HG03095 (cell line): ENCODE measurements around the gene EYA2.
"Not testable (repeated sequence)": the region's sequence is repeated elsewhere in the genome, so short reads cannot be mapped to it uniquely, and the experiment has no call there.

Source experiments
- ATAC-seq: cut with Tn5 transposase; IDR thresholded peaks from one replicate; pipeline ENCODE4 v1.9.1; 2021; ENCODE audit warnings: moderate library complexity; ENCODE audit not compliant: unreplicated experiment

The EYA2 gene

DNA sequence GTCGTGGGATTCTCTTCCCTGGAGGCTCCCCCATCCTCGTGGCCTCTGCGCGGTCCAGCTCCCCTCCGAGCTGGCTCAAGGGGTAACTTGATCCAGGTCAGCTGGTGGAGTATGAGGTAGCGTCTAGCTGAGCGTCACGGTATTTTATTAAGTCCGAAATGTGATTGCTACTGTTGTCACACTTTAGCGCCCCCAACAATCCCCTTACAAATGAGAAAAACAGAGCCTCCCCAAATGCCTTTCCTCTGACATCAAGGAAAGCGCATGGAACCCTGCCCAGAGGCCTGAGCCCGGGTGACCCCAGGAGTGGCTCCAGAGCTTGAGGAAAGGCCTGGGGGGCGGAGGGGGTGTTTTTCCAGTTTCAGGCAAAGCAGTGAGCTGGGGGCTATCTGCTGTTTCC lies 269.5 kb downstream of the EYA2 start:
- no peak for ATAC-seq

DNA sequence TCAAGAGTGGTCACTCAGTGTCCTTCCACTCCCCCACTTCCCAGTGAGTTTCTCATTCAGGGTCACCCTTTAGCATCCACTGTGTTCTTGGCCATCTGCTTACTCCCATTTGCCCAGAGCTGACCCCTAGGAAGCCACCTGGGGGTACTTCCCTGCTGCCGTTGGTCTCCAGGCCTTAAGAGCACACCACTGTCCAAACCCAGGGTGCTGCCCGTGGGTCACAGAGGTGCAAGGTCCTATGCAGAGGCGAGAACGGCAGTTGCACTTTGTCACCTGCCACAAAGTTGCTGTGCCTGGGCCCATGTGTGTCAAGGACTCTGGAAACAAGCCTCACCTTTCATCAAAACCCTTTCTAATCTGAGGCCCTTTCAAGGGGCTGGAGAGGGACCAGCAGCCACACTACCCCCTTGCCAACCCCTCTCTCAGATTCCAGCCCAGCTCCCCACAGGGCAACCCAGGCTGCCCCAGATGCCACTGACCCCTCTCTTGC lies 270.8 kb downstream of the EYA2 start:
- no peak for ATAC-seq

- ATAC-seq = no peak
These were observed 273.2 kb downstream of the EYA2 start for GRCh38 chr20:47167846-47168245.

DNA sequence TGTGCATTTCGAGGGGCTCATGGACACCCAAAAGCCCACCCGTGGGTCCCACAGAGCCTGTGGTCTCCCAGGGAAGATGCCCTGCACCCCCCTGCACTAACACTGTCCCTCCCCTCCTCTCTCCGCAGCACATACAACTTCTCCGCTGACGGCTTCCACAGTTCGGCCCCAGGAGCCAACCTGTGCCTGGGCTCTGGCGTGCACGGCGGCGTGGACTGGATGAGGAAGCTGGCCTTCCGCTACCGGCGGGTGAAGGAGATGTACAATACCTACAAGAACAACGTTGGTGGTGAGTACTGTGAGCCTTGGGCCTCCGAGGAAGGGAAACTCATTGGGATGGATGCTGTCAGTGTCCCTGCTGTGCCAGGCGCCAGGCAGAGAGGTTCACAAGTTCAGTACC lies 277.9 kb downstream of the EYA2 start:
- ATAC-seq = no peak

- no peak for ATAC-seq
These were observed 279.1 kb downstream of the EYA2 start for GRCh38 chr20:47173596-47174216.

DNA sequence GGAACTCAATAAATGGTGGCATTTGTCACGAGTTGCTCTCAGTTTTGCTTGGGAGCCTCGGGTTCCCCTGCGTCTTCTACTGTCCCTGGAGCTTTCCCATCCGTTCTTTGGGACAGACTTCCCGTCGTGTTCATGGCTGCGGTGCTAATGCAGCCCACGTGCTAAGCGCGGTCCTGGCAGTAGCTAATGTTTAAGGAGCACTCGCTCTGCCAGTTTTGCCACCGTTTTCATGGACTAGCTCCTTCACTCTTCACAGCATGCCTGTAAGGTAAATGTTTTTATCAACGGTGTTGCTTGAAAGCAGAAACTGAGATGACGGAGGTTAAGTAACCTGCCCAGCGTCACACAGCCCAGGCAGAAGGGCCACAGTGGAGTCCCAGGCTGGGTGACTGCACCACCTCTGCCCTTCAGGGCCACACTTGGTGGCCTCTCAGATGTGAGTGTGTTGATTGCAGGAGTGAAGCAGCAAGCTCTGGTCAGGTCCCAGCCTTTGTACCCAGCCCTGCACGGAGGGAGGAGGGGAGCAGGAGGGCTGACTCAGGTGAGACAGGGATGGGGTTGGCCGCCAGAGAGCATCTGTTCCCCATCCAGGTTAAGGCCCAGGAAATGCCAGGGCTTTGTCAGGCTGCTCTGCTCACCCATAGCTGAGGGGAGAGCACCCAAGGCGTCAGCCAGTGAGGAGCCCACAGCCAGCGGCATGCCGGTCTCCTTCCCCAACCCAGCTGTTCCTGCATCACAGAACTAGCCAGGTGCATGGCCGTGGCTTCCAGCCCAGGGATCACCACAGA lies 280.0 kb downstream of the EYA2 start:
- ATAC-seq = no peak

DNA sequence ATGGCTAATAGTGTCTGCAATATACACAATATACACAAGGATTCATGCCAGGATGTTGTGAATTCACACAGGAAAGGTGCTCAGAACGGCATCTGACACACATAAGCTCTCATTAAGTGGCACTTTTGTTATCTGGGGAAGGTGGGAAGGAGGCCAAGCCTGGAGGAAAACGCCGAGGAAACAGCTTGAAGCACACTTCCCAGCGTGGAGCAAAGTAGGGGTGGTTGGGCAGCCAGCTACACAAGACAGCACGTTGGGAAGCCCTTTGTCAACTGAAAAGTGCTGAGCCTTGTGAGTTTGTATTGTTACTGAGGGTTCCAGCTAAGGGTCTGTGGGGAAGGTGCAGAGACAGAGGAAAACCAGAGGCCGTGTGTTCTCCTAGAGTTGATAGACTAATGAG lies 280.9 kb downstream of the EYA2 start:
- ATAC-seq = no peak

GRCh38 chr20:47176217-47176616 lies 281.6 kb downstream of the EYA2 start:
- not testable (repeated sequence) for ATAC-seq

GRCh38 chr20:47178277-47178676 lies 283.6 kb downstream of the EYA2 start:
- ATAC-seq = no peak

DNA sequence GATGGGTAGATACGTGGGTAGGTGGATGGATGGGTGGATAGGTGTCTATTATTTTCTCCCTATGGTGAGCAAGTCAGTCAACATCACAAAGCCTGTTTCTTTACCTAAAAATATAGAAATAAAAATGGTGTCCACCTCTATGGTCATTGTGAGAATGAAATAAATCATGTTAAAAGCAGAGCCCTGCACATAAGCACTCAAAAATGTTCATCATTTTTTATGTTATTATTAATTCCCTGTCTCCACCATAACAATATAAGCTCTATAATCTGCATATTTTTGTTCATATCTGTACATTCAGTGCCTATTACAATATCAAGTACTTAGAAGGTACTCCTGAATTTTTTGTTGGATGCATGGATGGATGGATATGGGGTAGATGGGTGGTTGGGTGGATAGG lies 284.2 kb downstream of the EYA2 start:
- ATAC-seq = no peak

- no peak for ATAC-seq
These were observed 284.6 kb downstream of the EYA2 start for GRCh38 chr20:47179267-47179666.

DNA sequence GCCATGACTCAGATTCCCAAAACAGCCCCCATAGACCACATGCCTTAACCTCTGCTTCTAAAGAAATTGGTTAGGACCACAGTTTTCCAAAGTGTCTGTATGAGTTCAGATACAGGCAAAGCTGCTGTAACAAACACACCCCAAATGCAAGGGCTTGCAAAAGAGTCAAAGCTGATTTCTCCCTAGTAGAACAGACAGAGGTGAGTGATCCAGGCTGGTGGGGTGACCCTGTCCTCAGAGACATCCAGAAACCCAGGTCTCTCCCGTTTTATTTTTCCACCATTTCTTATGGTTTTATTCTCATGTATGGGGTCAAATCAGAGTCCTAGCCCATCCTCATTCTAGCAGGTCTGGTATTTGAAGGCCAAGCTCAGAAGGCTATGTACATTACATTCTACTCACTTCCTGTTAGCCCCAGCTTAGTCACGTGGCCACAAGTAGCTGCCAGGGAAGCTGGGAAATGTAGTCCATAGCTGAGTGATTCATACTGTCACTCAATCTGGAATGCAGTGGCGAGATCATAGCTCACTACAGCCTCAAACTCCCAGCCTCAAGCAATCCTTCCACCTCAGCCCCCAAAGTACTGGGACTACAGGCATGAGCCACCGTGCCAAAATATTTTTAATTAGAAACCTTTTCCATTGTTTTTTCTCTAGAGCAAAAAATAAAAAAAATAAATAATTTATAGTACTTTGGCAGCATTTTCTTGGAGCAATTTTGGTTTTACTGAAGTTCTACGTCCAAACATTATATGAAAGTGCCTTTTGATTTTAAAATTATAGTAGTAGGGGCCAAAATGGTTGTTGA lies 286.6 kb downstream of the EYA2 start:
- ATAC-seq = no peak

- ATAC-seq = no peak
These were observed 288.7 kb downstream of the EYA2 start for GRCh38 chr20:47183367-47183766.

DNA sequence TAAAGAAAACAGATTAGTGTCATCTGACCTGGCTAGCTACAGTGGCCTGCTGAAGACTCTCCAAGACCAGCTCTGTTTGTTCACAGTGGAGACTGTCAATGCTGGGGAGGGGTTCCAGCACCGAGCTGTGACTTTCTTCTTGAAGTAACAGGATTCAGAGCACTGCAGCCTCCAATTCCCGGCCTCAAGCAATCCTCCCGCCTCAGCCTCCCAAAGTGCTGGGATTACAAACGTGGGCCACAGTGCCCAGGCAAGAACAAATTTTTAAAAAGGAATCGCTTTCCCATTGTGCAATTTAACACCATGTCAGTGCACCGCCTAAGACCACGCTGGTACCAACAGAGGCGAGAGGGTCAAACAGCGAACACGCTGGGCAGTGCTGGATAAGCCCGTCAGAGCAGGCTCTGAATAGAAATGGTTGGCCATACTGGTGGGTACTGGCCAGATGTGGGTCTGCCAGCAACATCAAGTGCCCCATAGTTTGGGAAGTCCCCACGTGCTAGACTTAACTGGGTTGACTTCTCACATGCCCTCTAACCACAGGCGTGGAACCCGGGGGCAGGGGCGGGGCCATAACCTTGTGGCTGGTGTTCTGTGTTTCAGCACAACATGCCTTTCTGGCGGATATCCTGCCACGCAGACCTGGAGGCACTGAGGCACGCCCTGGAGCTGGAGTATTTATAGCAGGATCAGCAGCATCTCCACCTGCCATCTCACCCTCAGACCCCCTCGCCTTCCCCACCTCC lies 293.0 kb downstream of the EYA2 start:
- ATAC-seq = no peak

DNA sequence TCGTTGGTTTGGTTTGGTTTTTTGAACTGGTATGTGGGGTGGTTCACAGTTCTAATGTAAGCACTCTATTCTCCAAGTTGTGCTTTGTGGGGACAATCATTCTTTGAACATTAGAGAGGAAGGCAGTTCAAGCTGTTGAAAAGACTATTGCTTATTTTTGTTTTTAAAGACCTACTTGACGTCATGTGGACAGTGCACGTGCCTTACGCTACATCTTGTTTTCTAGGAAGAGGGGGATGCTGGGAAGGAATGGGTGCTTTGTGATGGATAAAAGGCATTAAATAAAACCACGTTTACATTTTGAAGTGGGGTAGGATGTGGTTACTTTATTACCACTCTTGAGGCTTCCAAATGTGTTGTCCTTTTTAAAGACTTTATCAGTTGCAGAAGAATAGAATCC lies 293.9 kb downstream of the EYA2 start:
- no peak for ATAC-seq

GRCh38 chr20:47189060-47189459 lies 294.4 kb downstream of the EYA2 start:
- ATAC-seq = no peak

DNA sequence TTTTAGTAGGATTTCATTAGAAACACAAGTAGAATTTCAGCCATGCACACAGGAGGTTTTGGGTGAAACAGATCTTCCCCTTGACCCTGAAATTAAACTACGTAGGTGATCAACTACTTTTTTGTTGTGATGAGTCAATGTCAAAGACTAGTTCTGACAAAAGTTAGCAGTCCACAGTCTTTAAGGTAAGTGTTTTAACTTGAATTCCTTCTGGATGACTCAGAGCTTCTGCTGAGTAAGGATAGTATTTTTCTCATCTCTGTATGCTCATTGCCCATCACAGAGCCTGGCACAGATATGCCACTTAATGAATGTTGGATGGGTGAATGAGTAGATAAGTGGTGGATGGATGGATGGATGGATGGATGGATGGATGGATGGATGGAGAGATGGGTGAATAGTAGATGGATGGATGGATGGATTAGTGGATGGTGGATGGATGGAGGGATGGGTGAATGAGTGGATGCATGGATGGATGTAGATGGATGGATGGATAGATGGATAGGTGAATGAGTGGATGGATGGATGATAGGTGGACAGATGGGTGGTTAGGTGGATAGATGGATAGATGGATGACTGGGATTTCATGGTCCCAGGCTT lies 296.5 kb downstream of the EYA2 start:
- ATAC-seq = no peak

DNA sequence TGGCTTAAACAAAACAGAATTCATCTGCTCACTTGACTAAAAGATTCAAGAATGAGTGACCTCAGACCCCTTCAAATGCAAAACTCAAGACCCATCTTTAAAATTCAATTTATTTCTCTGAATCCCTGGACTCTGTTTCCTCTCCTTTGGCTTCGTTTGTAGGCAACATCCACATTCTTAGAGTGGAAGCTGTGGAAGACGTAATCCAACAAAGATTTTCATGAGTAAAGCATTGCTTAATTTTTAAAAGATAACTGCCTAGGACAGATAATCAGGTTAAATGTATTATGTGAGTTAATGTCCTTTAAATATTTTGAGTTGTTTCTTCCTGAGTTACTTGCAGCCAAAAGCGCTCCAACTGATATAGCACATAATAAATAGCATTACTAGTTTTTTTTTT lies 297.3 kb downstream of the EYA2 start:
- no peak for ATAC-seq

GRCh38 chr20:47195573-47195972 lies 300.9 kb downstream of the EYA2 start:
- ATAC-seq = no peak
